ENCODE results near the gene ZFAND3.

The ZFAND3 gene

GRCh38 chr6:37865504-37865903 lies 46.0 kb downstream of the ZFAND3 start:
- WGBS (ENCODE audit: extremely low coverage, insufficient coverage, low lambda C conversion rate): no CpG with 5 or more reads among the region's 5 CpGs
- no peak overlapping the region for H3K4me3 ChIP-seq (ENCODE audit: low read length)
- H3K27ac ChIP-seq (ENCODE audit: low read depth, low read length): no peak overlapping the region
- H3K79me2 ChIP-seq (ENCODE audit: control insufficient read depth, insufficient read depth, low read length): peaks cover 27% of the 10 kb centered on the region
- H3K4me2 ChIP-seq (ENCODE audit: low read length): no peak overlapping the region
- no peak overlapping the region for H2BK15ac ChIP-seq (replicated peaks; ENCODE audit: low read depth)
- H2BK120ac ChIP-seq (ENCODE audit: low read depth, low read length): no peak overlapping the region
- H3K9ac ChIP-seq (ENCODE audit: low read length): no peak overlapping the region
- no peaks in the 10 kb centered on the region for H3K27me3 ChIP-seq (ENCODE audit: insufficient read depth, low read length, poor library complexity)
- no peak overlapping the region for H3K18ac ChIP-seq (ENCODE audit: low read length)
- peaks cover 3% of the 10 kb centered on the region for H3K4me1 ChIP-seq (ENCODE audit: control insufficient read depth, low read depth, low read length)
- no peak overlapping the region for H3K56ac ChIP-seq (ENCODE audit: low read length)
- no peaks in the 10 kb centered on the region for H3K36me3 ChIP-seq (ENCODE audit: control insufficient read depth, insufficient read depth, low read length)
- no peak overlapping the region for H2BK5ac ChIP-seq (ENCODE audit: low read length)
- H3K79me1 ChIP-seq (ENCODE audit: low read length): peaks cover 16% of the 10 kb centered on the region
- H4K8ac ChIP-seq (ENCODE audit: low read depth, low read length): no peak overlapping the region
- H3K23ac ChIP-seq (ENCODE audit: low read length): no peak overlapping the region
- no peak overlapping the region for H4K5ac ChIP-seq (ENCODE audit: low read length)
- no peak overlapping the region for H3K4ac ChIP-seq (ENCODE audit: low read depth, low read length)
- no peak for DNase-seq
- H2AK5ac ChIP-seq (ENCODE audit: low read length): no peak overlapping the region

- no peaks in the 10 kb centered on the region for H3K27me3 ChIP-seq (ENCODE audit: insufficient read depth, low read length, poor library complexity)
- no peaks in the 10 kb centered on the region for H3K36me3 ChIP-seq (ENCODE audit: control insufficient read depth, insufficient read depth, low read length)
Measured at GRCh38 chr6:37866590-37867507, 47.3 kb downstream of the ZFAND3 start.

GRCh38 chr6:37867756-37868446 lies 48.4 kb downstream of the ZFAND3 start:
- Histone ChIP-seq H3K4ac (ENCODE audit: low read depth, low read length) (no peak overlapping the region), H3K27me3 (ENCODE audit: insufficient read depth, low read length, poor library complexity) (no peaks in the 10 kb centered on the region), H3K9ac (ENCODE audit: low read length) (no peak overlapping the region), H2BK5ac (ENCODE audit: low read length) (no peak overlapping the region), H2AK5ac (ENCODE audit: low read length) (no peak overlapping the region), H3K4me2 (ENCODE audit: low read length) (no peak overlapping the region), H4K8ac (ENCODE audit: low read depth, low read length) (no peak overlapping the region), H3K23ac (ENCODE audit: low read length) (no peak overlapping the region), H3K4me3 (ENCODE audit: low read length) (no peak overlapping the region), H3K18ac (ENCODE audit: low read length) (no peak overlapping the region), H4K5ac (ENCODE audit: low read length) (no peak overlapping the region), H3K79me1 (ENCODE audit: low read length) (peaks cover 14% of the 10 kb centered on the region), H3K36me3 (ENCODE audit: control insufficient read depth, insufficient read depth, low read length) (no peaks in the 10 kb centered on the region), H3K27ac (ENCODE audit: low read depth, low read length) (no peak overlapping the region), H3K56ac (ENCODE audit: low read length) (no peak overlapping the region), H2BK120ac (ENCODE audit: low read depth, low read length) (no peak overlapping the region), H3K4me1 (ENCODE audit: control insufficient read depth, low read depth, low read length) (peaks cover 3% of the 10 kb centered on the region), H3K79me2 (ENCODE audit: control insufficient read depth, insufficient read depth, low read length) (peaks cover 36% of the 10 kb centered on the region), H2BK15ac (replicated peaks; ENCODE audit: low read depth) (no peak overlapping the region)
- WGBS (ENCODE audit: extremely low coverage, insufficient coverage, low lambda C conversion rate): no CpG with 5 or more reads among the region's 1 CpG
- no peak for DNase-seq

More at GRCh38 chr6:37866590-37867507, 47.3 kb downstream of the ZFAND3 start:
- Histone ChIP-seq H3K4me1 (ENCODE audit: control insufficient read depth, low read depth, low read length) (peaks cover 3% of the 10 kb centered on the region), H2BK120ac (ENCODE audit: low read depth, low read length) (no peak overlapping the region), H3K79me1 (ENCODE audit: low read length) (peaks cover 14% of the 10 kb centered on the region), H3K23ac (ENCODE audit: low read length) (no peak overlapping the region), H3K4me2 (ENCODE audit: low read length) (no peak overlapping the region), H2AK5ac (ENCODE audit: low read length) (no peak overlapping the region), H3K18ac (ENCODE audit: low read length) (no peak overlapping the region), H2BK15ac (replicated peaks; ENCODE audit: low read depth) (no peak overlapping the region), H3K79me2 (ENCODE audit: control insufficient read depth, insufficient read depth, low read length) (peaks cover 29% of the 10 kb centered on the region), H3K56ac (ENCODE audit: low read length) (no peak overlapping the region), H3K4me3 (ENCODE audit: low read length) (no peak overlapping the region), H4K8ac (ENCODE audit: low read depth, low read length) (peak overlapping the region; percentile 81), H4K5ac (ENCODE audit: low read length) (no peak overlapping the region), H3K27ac (ENCODE audit: low read depth, low read length) (no peak overlapping the region), H2BK5ac (ENCODE audit: low read length) (no peak overlapping the region), H3K4ac (ENCODE audit: low read depth, low read length) (no peak overlapping the region), H3K9ac (ENCODE audit: low read length) (no peak overlapping the region)
- no peak for DNase-seq
- WGBS (ENCODE audit: extremely low coverage, insufficient coverage, low lambda C conversion rate): no CpG with 5 or more reads among the region's 6 CpGs

- no peak overlapping the region for H2BK120ac ChIP-seq (ENCODE audit: low read depth, low read length)
- H3K4ac ChIP-seq (ENCODE audit: low read depth, low read length): no peak overlapping the region
- peaks cover 3% of the 10 kb centered on the region for H3K4me1 ChIP-seq (ENCODE audit: control insufficient read depth, low read depth, low read length)
- no peak overlapping the region for H2BK15ac ChIP-seq (replicated peaks; ENCODE audit: low read depth)
- no peak overlapping the region for H3K4me2 ChIP-seq (ENCODE audit: low read length)
- no peak overlapping the region for H3K4me3 ChIP-seq (ENCODE audit: low read length)
- no peak overlapping the region for H3K23ac ChIP-seq (ENCODE audit: low read length)
- H3K18ac ChIP-seq (ENCODE audit: low read length): no peak overlapping the region
- peaks cover 37% of the 10 kb centered on the region for H3K79me2 ChIP-seq (ENCODE audit: control insufficient read depth, insufficient read depth, low read length)
- H4K8ac ChIP-seq (ENCODE audit: low read depth, low read length): no peak overlapping the region
- H3K27me3 ChIP-seq (ENCODE audit: insufficient read depth, low read length, poor library complexity): no peaks in the 10 kb centered on the region
- H3K56ac ChIP-seq (ENCODE audit: low read length): no peak overlapping the region
- H2AK5ac ChIP-seq (ENCODE audit: low read length): no peak overlapping the region
- H4K5ac ChIP-seq (ENCODE audit: low read length): no peak overlapping the region
- no peak overlapping the region for H3K9ac ChIP-seq (ENCODE audit: low read length)
- no peak overlapping the region for H3K27ac ChIP-seq (ENCODE audit: low read depth, low read length)
- H2BK5ac ChIP-seq (ENCODE audit: low read length): no peak overlapping the region
- WGBS (ENCODE audit: extremely low coverage, insufficient coverage, low lambda C conversion rate): no CpG with 5 or more reads among the region's 4 CpGs
- DNase-seq: peak; percentile 37
- H3K79me1 ChIP-seq (ENCODE audit: low read length): peaks cover 14% of the 10 kb centered on the region
- H3K36me3 ChIP-seq (ENCODE audit: control insufficient read depth, insufficient read depth, low read length): no peaks in the 10 kb centered on the region
Measured at GRCh38 chr6:37868447-37868825, 48.9 kb downstream of the ZFAND3 start.

- H3K23ac ChIP-seq (ENCODE audit: low read length): no peak overlapping the region
- no peak overlapping the region for H4K5ac ChIP-seq (ENCODE audit: low read length)
- no peaks in the 10 kb centered on the region for H3K27me3 ChIP-seq (ENCODE audit: insufficient read depth, low read length, poor library complexity)
- H2BK15ac ChIP-seq (replicated peaks; ENCODE audit: low read depth): no peak overlapping the region
- WGBS (ENCODE audit: extremely low coverage, insufficient coverage, low lambda C conversion rate): no CpG with 5 or more reads among the region's 5 CpGs
- H3K4ac ChIP-seq (ENCODE audit: low read depth, low read length): no peak overlapping the region
- no peak overlapping the region for H2BK5ac ChIP-seq (ENCODE audit: low read length)
- H4K8ac ChIP-seq (ENCODE audit: low read depth, low read length): no peak overlapping the region
- peak; percentile 27 for DNase-seq
- H2AK5ac ChIP-seq (ENCODE audit: low read length): no peak overlapping the region
- H3K27ac ChIP-seq (ENCODE audit: low read depth, low read length): no peak overlapping the region
- no peak overlapping the region for H2BK120ac ChIP-seq (ENCODE audit: low read depth, low read length)
- no peak overlapping the region for H3K56ac ChIP-seq (ENCODE audit: low read length)
- no peaks in the 10 kb centered on the region for H3K36me3 ChIP-seq (ENCODE audit: control insufficient read depth, insufficient read depth, low read length)
- no peak overlapping the region for H3K18ac ChIP-seq (ENCODE audit: low read length)
- H3K79me2 ChIP-seq (ENCODE audit: control insufficient read depth, insufficient read depth, low read length): peaks cover 39% of the 10 kb centered on the region
- no peak overlapping the region for H3K4me3 ChIP-seq (ENCODE audit: low read length)
- H3K4me2 ChIP-seq (ENCODE audit: low read length): no peak overlapping the region
- H3K9ac ChIP-seq (ENCODE audit: low read length): no peak overlapping the region
- H3K4me1 ChIP-seq (ENCODE audit: control insufficient read depth, low read depth, low read length): peaks cover 3% of the 10 kb centered on the region
- peaks cover 9% of the 10 kb centered on the region for H3K79me1 ChIP-seq (ENCODE audit: low read length)
Measured at GRCh38 chr6:37871616-37872372, 52.3 kb downstream of the ZFAND3 start.

All from mesendoderm (in vitro differentiated cells).